ENCODE results near the gene CIAO3.
"Not testable (repeated sequence)": the region's sequence is repeated elsewhere in the genome, so short reads cannot be mapped to it uniquely, and the experiment has no call there.

DNA sequence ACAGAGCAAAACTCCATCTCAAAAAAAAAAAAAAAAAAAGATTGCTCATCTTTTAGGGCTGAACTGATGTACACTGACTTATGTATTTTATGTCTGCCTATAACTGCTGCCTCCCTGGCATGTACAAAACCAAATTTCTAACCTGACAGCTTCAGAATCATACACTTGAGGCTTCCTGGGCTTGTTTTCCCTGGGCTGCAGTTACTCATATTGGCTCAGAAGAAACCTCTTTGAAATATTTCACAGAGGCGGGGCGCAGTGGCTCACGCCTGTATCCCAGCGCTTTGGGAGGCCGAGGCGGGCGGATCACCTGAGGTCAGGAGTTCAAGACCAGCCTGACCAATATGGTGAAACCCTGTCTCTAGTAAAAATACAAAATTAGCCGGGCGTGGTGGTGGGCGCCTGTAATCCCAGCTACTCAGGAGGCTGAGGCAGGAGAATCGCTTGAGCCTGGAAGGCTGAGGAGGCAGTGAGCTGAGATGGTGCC is 13.4 kb upstream of the CIAO3 start:
- TF ChIP-seq CTCF, POLR2A (IDR thresholded peaks at IDR 0.05): not testable (repeated sequence)
